GM19328 (cell line): ENCODE results near the gene ENO1.

Experiments
- ATAC-seq: cut with Tn5 transposase; IDR thresholded peaks from one replicate; pipeline ENCODE4 v1.9.1; 2021; ENCODE audit warnings: mild to moderate bottlenecking, moderate library complexity; ENCODE audit not compliant: unreplicated experiment

Gene ENO1

GRCh38 chr1:8871965-8872399 lies 6.5 kb downstream of the ENO1 start:
- ATAC-seq = no peak

GRCh38 chr1:8871539-8871935 lies 6.9 kb downstream of the ENO1 start:
- ATAC-seq = no peak

- ATAC-seq = no peak
These were observed 7.6 kb downstream of the ENO1 start for GRCh38 chr1:8870616-8871538.

- no peak for ATAC-seq
These were observed 8.4 kb downstream of the ENO1 start for GRCh38 chr1:8870103-8870502.

GRCh38 chr1:8867878-8868567 lies 10.5 kb downstream of the ENO1 start:
- no peak for ATAC-seq

- ATAC-seq = no peak
These were observed 11.6 kb downstream of the ENO1 start for GRCh38 chr1:8866792-8867415.

GRCh38 chr1:8866173-8866791 lies 12.2 kb downstream of the ENO1 start:
- ATAC-seq = no peak

- no peak for ATAC-seq
These were observed 13.7 kb downstream of the ENO1 start for GRCh38 chr1:8864713-8865344.

- ATAC-seq = no peak
These were observed 14.7 kb downstream of the ENO1 start for GRCh38 chr1:8863794-8864233.

- no peak for ATAC-seq
These were observed 15.3 kb downstream of the ENO1 start for GRCh38 chr1:8863138-8863537.

GRCh38 chr1:8862528-8862927 lies 16.0 kb downstream of the ENO1 start:
- ATAC-seq = no peak

GRCh38 chr1:8860738-8861516 lies 17.6 kb downstream of the ENO1 start:
- ATAC-seq = no peak

- no peak for ATAC-seq
These were observed 19.4 kb downstream of the ENO1 start for GRCh38 chr1:8858888-8859706.

GRCh38 chr1:8858112-8858668 lies 20.3 kb downstream of the ENO1 start:
- no peak for ATAC-seq

GRCh38 chr1:8856689-8857412 lies 21.6 kb downstream of the ENO1 start:
- no peak for ATAC-seq

GRCh38 chr1:8854240-8854639 lies 24.2 kb downstream of the ENO1 start:
- ATAC-seq = no peak

- no peak for ATAC-seq
These were observed 27.4 kb downstream of the ENO1 start for GRCh38 chr1:8851060-8851459.
